ENCODE results near the gene SIAH2.

DNA sequence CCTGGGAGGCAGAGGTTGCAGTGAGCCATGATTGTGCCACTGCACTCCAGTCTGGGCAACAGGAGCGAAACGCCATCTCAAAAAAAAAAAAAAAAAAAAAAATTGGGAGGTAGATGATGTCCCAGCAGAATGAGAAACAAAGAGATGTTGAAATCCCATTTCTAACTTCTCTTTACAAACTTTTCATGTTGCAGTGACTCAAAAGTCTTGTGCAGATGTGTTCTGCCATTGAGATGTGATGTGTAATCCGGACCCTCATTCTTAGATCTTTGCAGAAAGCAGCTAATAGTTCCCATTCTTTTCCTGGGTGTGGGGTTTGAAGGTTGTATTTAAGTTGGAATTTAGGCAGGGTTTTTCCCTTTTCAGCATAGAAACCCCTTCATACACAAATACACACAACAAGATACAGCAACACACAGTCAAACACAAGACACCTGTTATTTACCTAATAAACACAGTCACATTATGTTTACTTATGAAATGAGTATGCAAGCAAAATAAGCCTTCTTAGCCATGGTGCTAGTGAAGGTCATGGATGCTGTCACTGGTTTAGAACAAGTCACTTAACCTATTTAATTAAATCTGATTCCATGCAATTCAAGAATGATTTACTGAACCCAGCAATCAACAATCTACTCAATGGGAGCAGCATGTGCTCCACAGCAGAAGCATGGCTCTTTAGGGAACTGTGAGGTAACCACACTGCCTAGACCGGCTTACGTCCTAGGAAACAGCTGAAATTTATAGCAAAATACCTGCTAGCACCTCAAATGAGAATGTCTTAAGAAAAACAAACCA is 14.9 kb downstream of the SIAH2 start:
- TF ChIP-seq CREB1 (CRISPR knock-in tag; IDR thresholded peaks at IDR 0.05; ENCODE audit: low read depth) = no peak
- TF ChIP-seq, protein P1, sequence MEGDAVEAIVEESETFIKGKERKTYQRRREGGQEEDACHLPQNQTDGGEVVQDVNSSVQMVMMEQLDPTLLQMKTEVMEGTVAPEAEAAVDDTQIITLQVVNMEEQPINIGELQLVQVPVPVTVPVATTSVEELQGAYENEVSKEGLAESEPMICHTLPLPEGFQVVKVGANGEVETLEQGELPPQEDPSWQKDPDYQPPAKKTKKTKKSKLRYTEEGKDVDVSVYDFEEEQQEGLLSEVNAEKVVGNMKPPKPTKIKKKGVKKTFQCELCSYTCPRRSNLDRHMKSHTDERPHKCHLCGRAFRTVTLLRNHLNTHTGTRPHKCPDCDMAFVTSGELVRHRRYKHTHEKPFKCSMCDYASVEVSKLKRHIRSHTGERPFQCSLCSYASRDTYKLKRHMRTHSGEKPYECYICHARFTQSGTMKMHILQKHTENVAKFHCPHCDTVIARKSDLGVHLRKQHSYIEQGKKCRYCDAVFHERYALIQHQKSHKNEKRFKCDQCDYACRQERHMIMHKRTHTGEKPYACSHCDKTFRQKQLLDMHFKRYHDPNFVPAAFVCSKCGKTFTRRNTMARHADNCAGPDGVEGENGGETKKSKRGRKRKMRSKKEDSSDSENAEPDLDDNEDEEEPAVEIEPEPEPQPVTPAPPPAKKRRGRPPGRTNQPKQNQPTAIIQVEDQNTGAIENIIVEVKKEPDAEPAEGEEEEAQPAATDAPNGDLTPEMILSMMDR (conservative IDR thresholded peaks at IDR 0.05; ENCODE audit: low read depth in 2 of 2) = no peak
- TF ChIP-seq, protein P2, sequence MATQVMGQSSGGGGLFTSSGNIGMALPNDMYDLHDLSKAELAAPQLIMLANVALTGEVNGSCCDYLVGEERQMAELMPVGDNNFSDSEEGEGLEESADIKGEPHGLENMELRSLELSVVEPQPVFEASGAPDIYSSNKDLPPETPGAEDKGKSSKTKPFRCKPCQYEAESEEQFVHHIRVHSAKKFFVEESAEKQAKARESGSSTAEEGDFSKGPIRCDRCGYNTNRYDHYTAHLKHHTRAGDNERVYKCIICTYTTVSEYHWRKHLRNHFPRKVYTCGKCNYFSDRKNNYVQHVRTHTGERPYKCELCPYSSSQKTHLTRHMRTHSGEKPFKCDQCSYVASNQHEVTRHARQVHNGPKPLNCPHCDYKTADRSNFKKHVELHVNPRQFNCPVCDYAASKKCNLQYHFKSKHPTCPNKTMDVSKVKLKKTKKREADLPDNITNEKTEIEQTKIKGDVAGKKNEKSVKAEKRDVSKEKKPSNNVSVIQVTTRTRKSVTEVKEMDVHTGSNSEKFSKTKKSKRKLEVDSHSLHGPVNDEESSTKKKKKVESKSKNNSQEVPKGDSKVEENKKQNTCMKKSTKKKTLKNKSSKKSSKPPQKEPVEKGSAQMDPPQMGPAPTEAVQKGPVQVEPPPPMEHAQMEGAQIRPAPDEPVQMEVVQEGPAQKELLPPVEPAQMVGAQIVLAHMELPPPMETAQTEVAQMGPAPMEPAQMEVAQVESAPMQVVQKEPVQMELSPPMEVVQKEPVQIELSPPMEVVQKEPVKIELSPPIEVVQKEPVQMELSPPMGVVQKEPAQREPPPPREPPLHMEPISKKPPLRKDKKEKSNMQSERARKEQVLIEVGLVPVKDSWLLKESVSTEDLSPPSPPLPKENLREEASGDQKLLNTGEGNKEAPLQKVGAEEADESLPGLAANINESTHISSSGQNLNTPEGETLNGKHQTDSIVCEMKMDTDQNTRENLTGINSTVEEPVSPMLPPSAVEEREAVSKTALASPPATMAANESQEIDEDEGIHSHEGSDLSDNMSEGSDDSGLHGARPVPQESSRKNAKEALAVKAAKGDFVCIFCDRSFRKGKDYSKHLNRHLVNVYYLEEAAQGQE (IDR thresholded peaks at IDR 0.05; ENCODE audit: unreplicated experiment) = no peak
- TF ChIP-seq, protein P3, sequence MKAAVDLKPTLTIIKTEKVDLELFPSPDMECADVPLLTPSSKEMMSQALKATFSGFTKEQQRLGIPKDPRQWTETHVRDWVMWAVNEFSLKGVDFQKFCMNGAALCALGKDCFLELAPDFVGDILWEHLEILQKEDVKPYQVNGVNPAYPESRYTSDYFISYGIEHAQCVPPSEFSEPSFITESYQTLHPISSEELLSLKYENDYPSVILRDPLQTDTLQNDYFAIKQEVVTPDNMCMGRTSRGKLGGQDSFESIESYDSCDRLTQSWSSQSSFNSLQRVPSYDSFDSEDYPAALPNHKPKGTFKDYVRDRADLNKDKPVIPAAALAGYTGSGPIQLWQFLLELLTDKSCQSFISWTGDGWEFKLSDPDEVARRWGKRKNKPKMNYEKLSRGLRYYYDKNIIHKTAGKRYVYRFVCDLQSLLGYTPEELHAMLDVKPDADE (IDR thresholded peaks at IDR 0.05) = no peak
- TF ChIP-seq EZH2 (IDR thresholded peaks at IDR 0.05; ENCODE audit: low read depth, unreplicated experiment) = no peak
- TF ChIP-seq POLR2AphosphoS5 (IDR thresholded peaks at IDR 0.05; ENCODE audit: low read depth) = no peak
- TF ChIP-seq JUNB (IDR thresholded peaks at IDR 0.05; ENCODE audit: unreplicated experiment) = no peak
- TF ChIP-seq EZH2phosphoT487 (IDR thresholded peaks at IDR 0.05; ENCODE audit: unreplicated experiment) = no peak
- TF ChIP-seq STAT1 (IDR thresholded peaks at IDR 0.05; ENCODE audit: unreplicated experiment) = no peak
- no peak for TF ChIP-seq ZNF114 (CRISPR knock-in tag; IDR thresholded peaks at IDR 0.05)
- no peak for TF ChIP-seq ZNF331 (CRISPR knock-in tag; IDR thresholded peaks at IDR 0.05; ENCODE audit: low read depth)
